A549 (cell line): Measurements from ENCODE around the gene ALOX15B. TPM values are rescaled to one million over a fixed set of nuclear protein-coding genes. Genes with fewer than 3 reads are reported as not detected.

Source experiments
- ATAC-seq, 2 experiments: fragments of 200-7000 bp in 1 of 2; fragments of >200 bp in 1 of 2; cut with Nextera tagmentation in 1 of 2; cut with Tn5 transposase in 1 of 2; 3 replicates each; pipeline versions ENCODE4 v1.8.0 to v1.9.1; 2018 to 2020; ENCODE audit warnings: mild to moderate bottlenecking in 1 of 2, moderate library complexity in 1 of 2
- CTCF ChIA-PET: fragments of 300-600 bp; sonication (Branson Sonifier 250); formaldehyde crosslinking; extraction: SDS; loops from one replicate; lab custom pipeline; 2021; ENCODE audit warnings: antibody characterized with exemption, inconsistent platforms; lab: Yijun Ruan, JAX
- POLR2A ChIA-PET: fragments of 350-600 bp; formaldehyde crosslinking; extraction: SDS; loops from one replicate; lab custom pipeline; 2021; ENCODE audit warnings: antibody characterized with exemption, inconsistent platforms; lab: Yijun Ruan, JAX
- DNase-seq, 2 experiments: peaks; one replicate each; pipeline versions ENCODE4 v3.0.0 to v3.0.0-alpha.2; 2011 to 2016; ENCODE audit warnings: low read depth in 1 of 2, low spot score in 1 of 2
- FAIRE-seq: peaks from 2 replicates; lab custom pipeline; 2011; peaks lifted over from hg19 to GRCh38; lab: Jason Lieb, UNC
- H3K27ac ChIP-seq, 2 experiments: fragments of >200 bp; sonication (Bioruptor Twin); formaldehyde crosslinking; 3 replicates each; pipeline ENCODE4 v1.5.1; 2016 to 2017
- H3K4me1 ChIP-seq: fragments of >200 bp; sonication (Bioruptor Twin); formaldehyde crosslinking; 3 replicates; pipeline ENCODE4 v1.6.1; 2016
- H3K4me2 ChIP-seq: fragments of >200 bp; sonication (Bioruptor Twin); formaldehyde crosslinking; 3 replicates; pipeline ENCODE4 v1.6.1; 2016
- H3K4me3 ChIP-seq: fragments of >200 bp; sonication (Bioruptor Twin); formaldehyde crosslinking; 3 replicates; pipeline ENCODE4 v1.5.1; 2016
- H3K9me3 ChIP-seq: fragments of >200 bp; sonication (Bioruptor Twin); formaldehyde crosslinking; 3 replicates; pipeline ENCODE4 v1.6.1; 2016
- CBX8 ChIP-seq: fragments of 200-600 bp; sonication (generic); IDR thresholded peaks from 2 replicates; pipeline ENCODE4 v1.6.1; 2016
- CEBPB ChIP-seq, 2 experiments: fragments of >200 bp in 1 of 2; sonication (Bioruptor Twin) in 1 of 2; formaldehyde crosslinking in 1 of 2; IDR thresholded peaks; 2 replicates each; pipeline ENCODE4 v1.6.1; 2012 to 2016
- CHD2 ChIP-seq: fragments of 150-350 bp; IDR thresholded peaks from 2 replicates; pipeline ENCODE4 v1.6.1; 2014; ENCODE audit warnings: low read length; ENCODE audit not compliant: partially characterized antibody
- CHD4 ChIP-seq: fragments of 200-600 bp; sonication (generic); IDR thresholded peaks from 2 replicates; pipeline ENCODE4 v1.6.1; 2016; ENCODE audit warnings: antibody characterized with exemption, mild to moderate bottlenecking, borderline replicate concordance
- ESRRA ChIP-seq: fragments of 150-350 bp; IDR thresholded peaks from 2 replicates; pipeline ENCODE4 v1.6.1; 2014; ENCODE audit warnings: mild to moderate bottlenecking, low read length, borderline replicate concordance
- FOSL2 ChIP-seq, 2 experiments: fragments of 450-650 bp in 1 of 2; fragments of >200 bp in 1 of 2; sonication (Bioruptor Twin) in 1 of 2; formaldehyde crosslinking; IDR thresholded peaks; 2 replicates each; pipeline versions ENCODE4 v1.5.0 to v1.6.1; 2016 to 2020; ENCODE audit warnings: mild to moderate bottlenecking in 1 of 2, moderate library complexity in 1 of 2
- HMGXB4 ChIP-seq: fragments of 250-450 bp; sonication (Bioruptor Pico); IDR thresholded peaks from 2 replicates; pipeline ENCODE4 v1.5.0; 2021; ENCODE audit warnings: mild to moderate bottlenecking, moderate library complexity, borderline replicate concordance
- HOXB13 ChIP-seq: fragments of 250-450 bp; sonication (Bioruptor Pico); IDR thresholded peaks from 2 replicates; pipeline ENCODE4 v1.5.0; 2020; ENCODE audit warnings: low read depth, mild to moderate bottlenecking, moderate library complexity
- KDM5A ChIP-seq: fragments of 200-600 bp; sonication (generic); IDR thresholded peaks from 2 replicates; pipeline ENCODE4 v1.6.1; 2016; ENCODE audit warnings: antibody characterized with exemption, mild to moderate bottlenecking
- MAFK ChIP-seq: fragments of 450-650 bp; IDR thresholded peaks from 2 replicates; pipeline ENCODE4 v1.6.1; 2014; ENCODE audit not compliant: partially characterized antibody
- MAX ChIP-seq: IDR thresholded peaks from 2 replicates; pipeline ENCODE4 v1.6.1; 2012
- NFE2L2 ChIP-seq: fragments of 150-350 bp; conservative IDR thresholded peaks from 2 replicates; pipeline ENCODE4 v1.6.1; 2014; ENCODE audit warnings: low read length
- NPAS2 ChIP-seq: fragments of 250-450 bp; sonication (Bioruptor Pico); IDR thresholded peaks from 2 replicates; pipeline ENCODE4 v1.8.0; 2022; ENCODE audit warnings: mild to moderate bottlenecking, moderate library complexity, borderline replicate concordance
- PBX3 ChIP-seq: IDR thresholded peaks from 2 replicates; pipeline ENCODE4 v1.6.1; 2012
- PHF8 ChIP-seq: fragments of 200-600 bp; sonication (generic); IDR thresholded peaks from 2 replicates; pipeline ENCODE4 v1.6.1; 2016; ENCODE audit warnings: low read depth, mild to moderate bottlenecking, antibody characterized with exemption, moderate library complexity, borderline replicate concordance
- RAD21 ChIP-seq, 2 experiments: fragments of >200 bp in 1 of 2; sonication (Bioruptor Twin) in 1 of 2; formaldehyde crosslinking in 1 of 2; IDR thresholded peaks in 1 of 2; conservative IDR thresholded peaks in 1 of 2; 2 replicates in 1 of 2; 3 replicates in 1 of 2; pipeline ENCODE4 v1.6.1; 2012 to 2018; ENCODE audit warnings: inconsistent platforms in 1 of 2
- RCOR1 ChIP-seq: fragments of 150-350 bp; IDR thresholded peaks from 2 replicates; pipeline ENCODE4 v1.6.1; 2014; ENCODE audit warnings: antibody characterized with exemption, low read length, low read depth
- RFX5 ChIP-seq: fragments of 450-650 bp; IDR thresholded peaks from 2 replicates; pipeline ENCODE4 v1.7.1; 2014; ENCODE audit warnings: antibody characterized with exemption, mild to moderate bottlenecking, moderate library complexity
- ZC3H11A ChIP-seq: fragments of 450-650 bp; IDR thresholded peaks from 2 replicates; pipeline ENCODE4 v1.6.1; 2014; ENCODE audit warnings: antibody characterized with exemption, mild to moderate bottlenecking
- ZFP36 ChIP-seq: fragments of 450-650 bp; IDR thresholded peaks from 2 replicates; pipeline ENCODE4 v1.6.1; 2014; ENCODE audit warnings: borderline replicate concordance; ENCODE audit not compliant: partially characterized antibody
- ZNF302 ChIP-seq: fragments of 250-450 bp; sonication (Bioruptor Pico); IDR thresholded peaks from 2 replicates; pipeline ENCODE4 v1.9.0; 2021; ENCODE audit warnings: inconsistent platforms, mild to moderate bottlenecking, moderate library complexity
- ZSCAN20 ChIP-seq: fragments of 250-450 bp; sonication (Bioruptor Pico); IDR thresholded peaks from 2 replicates; pipeline ENCODE4 v1.8.0; 2022; ENCODE audit warnings: mild to moderate bottlenecking, moderate library complexity
- WGBS: methylation state at CpG from one replicate; pipeline ENCODE4 v1.1.6; 2017; ENCODE audit errors: missing lambda C conversion rate; 5-methylcytosine and 5-hydroxymethylcytosine counted together
- polyA plus RNA-seq, 4 experiments: library from polyadenylated mRNA; depleted of rRNA in 3 of 4; stranded (reverse); fragments of >200 nt; fragmentation: RNase III in 1 of 4; extraction: RNeasy Plus Mini Kit Qiagen cat#74134 plus additional on column Dnase treatment in 1 of 4; gene quantifications; 2 replicates in 3 of 4; 3 replicates in 1 of 4; pipeline ENCODE4 v1.2.3, GENCODE V29; 2011 to 2017
- TF ChIP-seq, protein P1 (sequence below): fragments of >200 bp; sonication (Bioruptor Twin); formaldehyde crosslinking; IDR thresholded peaks from 3 replicates; pipeline ENCODE4 v1.6.1; 2016
- TF ChIP-seq, protein P2 (sequence below): IDR thresholded peaks from 2 replicates; pipeline ENCODE4 v1.6.1; 2012; ENCODE audit warnings: low read depth, borderline replicate concordance

ALOX15B gene
- polyA plus RNA-seq, 2 of the 4 experiments (the other 2 are of a cell fraction) = not detected

DNA sequence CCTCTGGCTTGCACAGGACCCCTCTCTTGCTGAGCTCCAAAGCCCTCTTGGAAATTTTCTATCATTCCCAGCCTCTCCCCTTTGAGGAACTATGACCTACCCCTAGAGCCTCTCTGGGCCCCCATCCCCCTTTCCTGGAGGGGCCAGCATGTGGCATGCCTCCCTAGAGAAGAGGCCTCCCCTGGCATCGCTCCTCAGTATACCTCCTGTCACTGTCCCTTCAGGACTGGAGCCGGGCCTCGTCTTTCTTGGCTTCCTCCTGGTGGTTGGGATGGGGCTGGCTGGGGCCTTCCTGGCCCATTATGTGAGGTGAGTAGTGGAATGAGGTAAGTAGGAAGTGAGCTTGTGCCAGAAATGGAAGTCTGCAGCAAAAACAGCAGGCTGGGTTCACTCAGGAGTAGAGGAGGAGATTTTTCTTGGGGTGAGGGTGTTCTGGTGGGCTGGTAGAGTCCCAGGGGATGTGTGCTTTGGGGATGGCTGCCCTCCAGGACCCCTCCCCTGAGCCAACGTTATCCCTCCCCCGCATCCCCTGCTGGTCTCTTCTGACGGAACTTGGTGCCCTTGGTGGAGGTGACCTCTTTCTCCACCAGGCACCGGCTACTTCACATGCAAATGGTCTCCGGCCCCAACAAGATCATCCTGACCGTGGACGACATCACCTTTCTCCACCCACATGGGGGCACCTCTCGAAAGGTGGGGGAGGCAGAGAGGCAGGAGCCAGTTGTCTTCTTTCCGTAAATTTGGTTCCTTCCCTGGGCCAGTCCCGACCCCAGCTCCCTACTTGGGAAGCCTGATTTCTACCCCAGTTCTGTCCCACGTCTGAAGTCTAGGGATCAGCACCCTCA lies 31.8 kb upstream of the ALOX15B start (continued):
- TF ChIP-seq PBX3 (no peak), NFE2L2 (no peak), ZC3H11A (no peak), MAFK (no peak), ZNF302 (no peak), CHD2 (no peak), HMGXB4 (no peak), MAX (no peak)
- TF ChIP-seq, protein P1, sequence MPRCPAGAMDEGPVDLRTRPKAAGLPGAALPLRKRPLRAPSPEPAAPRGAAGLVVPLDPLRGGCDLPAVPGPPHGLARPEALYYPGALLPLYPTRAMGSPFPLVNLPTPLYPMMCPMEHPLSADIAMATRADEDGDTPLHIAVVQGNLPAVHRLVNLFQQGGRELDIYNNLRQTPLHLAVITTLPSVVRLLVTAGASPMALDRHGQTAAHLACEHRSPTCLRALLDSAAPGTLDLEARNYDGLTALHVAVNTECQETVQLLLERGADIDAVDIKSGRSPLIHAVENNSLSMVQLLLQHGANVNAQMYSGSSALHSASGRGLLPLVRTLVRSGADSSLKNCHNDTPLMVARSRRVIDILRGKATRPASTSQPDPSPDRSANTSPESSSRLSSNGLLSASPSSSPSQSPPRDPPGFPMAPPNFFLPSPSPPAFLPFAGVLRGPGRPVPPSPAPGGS = no peak
- TF ChIP-seq, protein P2, sequence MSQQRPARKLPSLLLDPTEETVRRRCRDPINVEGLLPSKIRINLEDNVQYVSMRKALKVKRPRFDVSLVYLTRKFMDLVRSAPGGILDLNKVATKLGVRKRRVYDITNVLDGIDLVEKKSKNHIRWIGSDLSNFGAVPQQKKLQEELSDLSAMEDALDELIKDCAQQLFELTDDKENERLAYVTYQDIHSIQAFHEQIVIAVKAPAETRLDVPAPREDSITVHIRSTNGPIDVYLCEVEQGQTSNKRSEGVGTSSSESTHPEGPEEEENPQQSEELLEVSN = no peak

DNA sequence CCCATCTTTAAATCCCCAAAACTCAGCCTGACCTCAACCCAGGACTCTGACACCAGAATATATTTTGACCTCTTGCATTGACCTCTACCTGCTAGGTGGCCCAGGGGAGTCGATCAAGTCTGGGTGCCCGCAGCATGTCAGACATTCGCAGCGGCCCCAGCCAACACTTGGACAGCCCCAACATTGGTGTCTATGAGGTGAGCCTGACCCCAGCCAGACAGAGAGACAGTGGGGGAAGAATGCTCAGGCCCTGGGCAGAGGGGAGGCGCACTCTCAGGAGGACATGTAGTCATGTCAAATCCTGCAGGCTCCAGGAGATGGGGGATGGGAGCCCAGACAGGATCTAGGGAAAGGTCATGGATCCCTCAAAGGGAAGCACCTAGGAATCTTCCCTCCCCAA lies 31.0 kb upstream of the ALOX15B start:
- ATAC-seq = no peak
- Histone ChIP-seq H3K27ac (no peak overlapping the region), H3K4me1 (no peaks in the 10 kb centered on the region), H3K4me3 (no peak overlapping the region), H3K9me3 (no peaks in the 10 kb centered on the region)
- POLR2A ChIA-PET = no interaction called here
- DNase-seq = no peak
- CTCF ChIA-PET = interaction anchor here (0.9 to 8.5 kb wide), 11 partner anchors 9 to 103 kb away, joined by 3 to 60 read pairs (median 12); no protein-coding TSS in a partner anchor
- 87% methylated on average over 5 of the region's 5 CpGs for WGBS
- FAIRE-seq = no peak
- TF ChIP-seq NPAS2 (CRISPR knock-in tag) (no peak), RCOR1 (no peak)
- TF ChIP-seq, all 56 proteins: peak for 0
- H3K4me2 ChIP-seq = no peak overlapping the region

- no peak overlapping the region for H3K4me3 ChIP-seq
- no peak for ATAC-seq
- ChIA-PET POLR2A (no interaction called here), CTCF (interaction anchor here (1.0 to 9.6 kb wide), 11 partner anchors 9 to 193 kb away, joined by 3 to 86 read pairs (median 9); partner anchors contain the start of gene GUCY2D)
- no peak for FAIRE-seq
- WGBS = 70% methylated on average over 14 of the region's 15 CpGs
- peaks cover 5% of the 10 kb centered on the region; the same call in 1 of the 3 replicates for H3K4me1 ChIP-seq
- DNase-seq = no peak
- H3K9me3 ChIP-seq = no peaks in the 10 kb centered on the region
- TF ChIP-seq KDM5A (no peak), ZSCAN20 (no peak), CEBPB (IDR thresholded peaks at IDR 0.05) (no peak), RAD21 (conservative IDR thresholded peaks at IDR 0.05 in 1 of 2, IDR thresholded peaks at IDR 0.05 in 1 of 2) (no peak), ZFP36 (no peak), HOXB13 (CRISPR knock-in tag) (no peak), PHF8 (no peak), RFX5 (no peak), FOSL2 (IDR thresholded peaks at IDR 0.05) (no peak), FOSL2 (CRISPR knock-in tag; IDR thresholded peaks at IDR 0.05) (no peak), CBX8 (no peak), ESRRA (no peak), CHD4 (no peak)
- TF ChIP-seq, protein P2 = no peak
- no peak overlapping the region for H3K4me2 ChIP-seq
- no peak overlapping the region for H3K27ac ChIP-seq
Observed at GRCh38 chr17:8012045-8012580, 26.7 kb upstream of the ALOX15B start.
